GM21390 (cell line): Measurements from ENCODE around the gene TLE4.
"Not testable (repeated sequence)": the region's sequence is repeated elsewhere in the genome, so short reads cannot be mapped to it uniquely, and the experiment has no call there.

Experiments used
- ATAC-seq: cut with Tn5 transposase; IDR thresholded peaks from one replicate; pipeline ENCODE4 v1.9.1; 2021; ENCODE audit not compliant: unreplicated experiment

The TLE4 gene

GRCh38 chr9:79571309-79572031 lies at the start of gene TLE4:
TLE4 (plus strand) TSS chr9:79571965; CDS start chr9:79572791, 826 bp downstream.
- peak; percentile 83 for ATAC-seq

GRCh38 chr9:79522793-79523192 lies 49.0 kb upstream of the TLE4 start:
- ATAC-seq, result no peak

- no peak for ATAC-seq
Measured at GRCh38 chr9:79524266-79524665, 47.5 kb upstream of the TLE4 start.

- no peak for ATAC-seq
Measured at GRCh38 chr9:79526149-79526672, 45.6 kb upstream of the TLE4 start.

- ATAC-seq, result no peak
Measured at GRCh38 chr9:79535534-79535933, 36.2 kb upstream of the TLE4 start.

GRCh38 chr9:79537838-79538237 lies 33.9 kb upstream of the TLE4 start:
- no peak for ATAC-seq

GRCh38 chr9:79542735-79543620 lies 28.8 kb upstream of the TLE4 start:
- no peak for ATAC-seq

GRCh38 chr9:79544375-79544774 lies 27.4 kb upstream of the TLE4 start:
- not testable (repeated sequence) for ATAC-seq

- no peak for ATAC-seq
Measured at GRCh38 chr9:79551586-79551985, 20.2 kb upstream of the TLE4 start.

- ATAC-seq, result no peak
Measured at GRCh38 chr9:79551994-79552393, 19.8 kb upstream of the TLE4 start.

- ATAC-seq, result no peak
Measured at GRCh38 chr9:79555474-79556089, 16.2 kb upstream of the TLE4 start.

GRCh38 chr9:79559495-79560181 lies 12.1 kb upstream of the TLE4 start:
- ATAC-seq, result no peak

GRCh38 chr9:79562749-79563386 lies 8.9 kb upstream of the TLE4 start:
- no peak for ATAC-seq

- ATAC-seq, result no peak
Measured at GRCh38 chr9:79564105-79564504, 7.7 kb upstream of the TLE4 start.

GRCh38 chr9:79565245-79565644 lies 6.5 kb upstream of the TLE4 start:
- ATAC-seq, result peak; percentile 96

- no peak for ATAC-seq
Measured at GRCh38 chr9:79567671-79568098, 4.1 kb upstream of the TLE4 start.

GRCh38 chr9:79568337-79569101 lies 3.2 kb upstream of the TLE4 start:
- no peak for ATAC-seq

GRCh38 chr9:79569814-79570447 lies 1.8 kb upstream of the TLE4 start:
- ATAC-seq, result no peak
